Body of pancreas (tissue), 4 donors: ENCODE results near the gene AUTS2. TPM values are rescaled to one million over a fixed set of nuclear protein-coding genes. Genes with fewer than 3 reads are reported as not detected.

Experiments
- ATAC-seq: fragments of 150-250 bp; one replicate; pipeline ENCODE4 v1.9.1; 2016
- DNase-seq, 4 donors: peaks; one replicate each; pipeline ENCODE4 v3.0.0-alpha.2; 2019
- H3K27ac ChIP-seq, 4 donors: fragments of 200-600 bp; sonication (generic); 1 replicate in 3 of 4; 2 replicates in 1 of 4; pipeline versions ENCODE4 v1.5.1 to v1.6.1; 2016 to 2019; ENCODE audit warnings: mild to moderate bottlenecking in 1 of 4, mixed read lengths in 1 of 4, moderate library complexity in 1 of 4
- H3K27me3 ChIP-seq, 2 donors: fragments of 200-600 bp; sonication (generic); one replicate each; pipeline ENCODE4 v1.6.0; 2016; ENCODE audit warnings: mild to moderate bottlenecking in 1 of 2
- H3K36me3 ChIP-seq, 2 donors: fragments of 200-600 bp; sonication (generic); replicated peaks in 1 of 2; 2 replicates each; pipeline ENCODE4 v1.5.1; 2016; ENCODE audit warnings: low read depth in 2 of 2; ENCODE audit not compliant: insufficient read depth in 1 of 2
- H3K4me1 ChIP-seq: fragments of 200-600 bp; sonication (generic); one replicate; pipeline ENCODE4 v1.6.0; 2016
- H3K4me3 ChIP-seq, 2 donors: fragments of 200-600 bp; sonication (generic); 1 replicate in 1 of 2; 2 replicates in 1 of 2; pipeline ENCODE4 v1.5.1; 2016 to 2019
- H3K9me3 ChIP-seq, 3 donors: fragments of 200-600 bp; sonication (generic); 1 replicate in 2 of 3; 2 replicates in 1 of 3; pipeline ENCODE4 v1.5.1; 2016
- CTCF ChIP-seq, 7 experiments: fragments of 450-650 bp in 4 of 7; fragments of 200-600 bp in 3 of 7; sonication (generic) in 3 of 7; IDR thresholded peaks; one replicate each; pipeline ENCODE4 v1.5.1; 2016 to 2019; ENCODE audit warnings: antibody characterized with exemption in 7 of 7
- POLR2A ChIP-seq, 3 donors: fragments of 450-650 bp; IDR thresholded peaks; one replicate each; pipeline ENCODE4 v1.6.1; 2016; ENCODE audit warnings: antibody characterized with exemption in 3 of 3, mild to moderate bottlenecking in 2 of 3
- WGBS, 2 donors: methylation state at CpG; one replicate each; pipeline ENCODE4 v1.1.5; 2017; 5-methylcytosine and 5-hydroxymethylcytosine counted together
- intact Hi-C: fragments of 100-400 bp; cut with DNase I; formaldehyde crosslinking; loops from one replicate; pipeline ENCODE4 v1.15.1; 2023
- total RNA-seq, 2 donors: library from RNA; depleted of rRNA; stranded (reverse); fragments of >200 nt; gene quantifications; one replicate each; pipeline ENCODE4 v1.1.0, GENCODE V29; 2016

AUTS2 gene
- total RNA-seq, 2 donors from 2014 or later, result 11.7 to 18.5 TPM

GRCh38 chr7:70487428-70487827 is 889.2 kb downstream of the AUTS2 start:
- H3K4me3 ChIP-seq, result no peak overlapping the region
- intact Hi-C loops, result no loop called here
- no peaks in the 10 kb centered on the region for H3K9me3 ChIP-seq
- H3K27me3 ChIP-seq, result no peaks in the 10 kb centered on the region
- H3K27ac ChIP-seq, result no peak overlapping the region
- TF ChIP-seq CTCF (IDR thresholded peaks at IDR 0.05) (no peak), POLR2A (IDR thresholded peaks at IDR 0.05) (no peak)
- DNase-seq (no peak), ATAC-seq (no peak)
- 94% methylated on average over 10 of the region's 10 CpGs for WGBS, 2 donors
- H3K36me3 ChIP-seq, result no peaks in the 10 kb centered on the region
- no peaks in the 10 kb centered on the region for H3K4me1 ChIP-seq

- WGBS, 2 donors, result 89 to 92% methylated on average over 10 to 13 of the region's 13 CpGs
- Histone ChIP-seq H3K9me3 (no peaks in the 10 kb centered on the region), H3K4me1 (no peaks in the 10 kb centered on the region), H3K27me3 (no peaks in the 10 kb centered on the region), H3K4me3 (no peak overlapping the region), H3K36me3 (no peaks in the 10 kb centered on the region), H3K27ac (no peak overlapping the region)
- no peak for DNase-seq
- no peak for ATAC-seq
- intact Hi-C loops, result no loop called here
- no peak for TF ChIP-seq POLR2A (IDR thresholded peaks at IDR 0.05)
- TF ChIP-seq CTCF (IDR thresholded peaks at IDR 0.05), result no peak
Observed at GRCh38 chr7:70487886-70488285, 889.6 kb downstream of the AUTS2 start.

- Histone ChIP-seq H3K27ac (no peak overlapping the region), H3K4me3 (no peak overlapping the region), H3K9me3 (no peaks in the 10 kb centered on the region), H3K4me1 (peaks cover 7% of the 10 kb centered on the region), H3K36me3 (no peaks in the 10 kb centered on the region), H3K27me3 (no peaks in the 10 kb centered on the region)
- ATAC-seq, result no peak
- DNase-seq, result peak in 1 of 4 donors; percentile 5
- 25 to 34% methylated on average over 1 of the region's 1 CpG for WGBS, 2 donors
- intact Hi-C loops, result no loop called here
- TF ChIP-seq POLR2A (IDR thresholded peaks at IDR 0.05) (no peak), CTCF (IDR thresholded peaks at IDR 0.05) (no peak)
Observed at GRCh38 chr7:70489813-70490212, 891.5 kb downstream of the AUTS2 start.

GRCh38 chr7:70492625-70493024 is 894.4 kb downstream of the AUTS2 start:
- H3K36me3 ChIP-seq, result no peaks in the 10 kb centered on the region
- intact Hi-C loops, result no loop called here
- 65 to 72% methylated on average over 7 of the region's 7 CpGs for WGBS, 2 donors
- H3K27ac ChIP-seq, result no peak overlapping the region
- no peak overlapping the region for H3K4me3 ChIP-seq
- H3K4me1 ChIP-seq, result peaks cover 8% of the 10 kb centered on the region
- no peak for TF ChIP-seq POLR2A (IDR thresholded peaks at IDR 0.05)
- TF ChIP-seq CTCF (IDR thresholded peaks at IDR 0.05), result no peak
- no peak for ATAC-seq
- H3K9me3 ChIP-seq, result no peaks in the 10 kb centered on the region
- DNase-seq, result no peak
- H3K27me3 ChIP-seq, result no peaks in the 10 kb centered on the region

GRCh38 chr7:70494225-70495032 is 896.2 kb downstream of the AUTS2 start:
- no peak for TF ChIP-seq POLR2A (IDR thresholded peaks at IDR 0.05)
- no peak for TF ChIP-seq CTCF (IDR thresholded peaks at IDR 0.05)
- H3K4me3 ChIP-seq, result no peak overlapping the region
- intact Hi-C loops, result no loop called here
- no peak for ATAC-seq
- no peak for DNase-seq
- WGBS, 2 donors, result 57 to 63% methylated on average over 6 of the region's 6 CpGs
- H3K27me3 ChIP-seq, result no peaks in the 10 kb centered on the region
- H3K36me3 ChIP-seq, result no peaks in the 10 kb centered on the region
- no peak overlapping the region for H3K27ac ChIP-seq
- H3K9me3 ChIP-seq, result no peaks in the 10 kb centered on the region
- H3K4me1 ChIP-seq, result peaks cover 20% of the 10 kb centered on the region
